HepG2 (cell line): ENCODE results near the gene LAMA5. TPM values are rescaled to one million over a fixed set of nuclear protein-coding genes. Genes with fewer than 3 reads are reported as not detected.
A peak's percentile ranks its signal among the peaks of the same experiment; 100 is the strongest.

Source experiments
- AHR ChIP-seq: IDR thresholded peaks from 2 replicates; pipeline ENCODE4 v1.6.1; 2018; ENCODE audit warnings: missing genetic modification reagents, missing compliant biosample characterization
- CENPX ChIP-seq: sonication (generic); formaldehyde crosslinking; IDR thresholded peaks from 2 replicates; pipeline ENCODE4 v1.9.0; 2021; ENCODE audit warnings: mild to moderate bottlenecking, missing genetic modification reagents, moderate library complexity
- EP300 ChIP-seq, 3 experiments: sonication (generic) in 1 of 3; formaldehyde crosslinking in 1 of 3; IDR thresholded peaks; 2 replicates each; pipeline versions ENCODE4 v1.5.1 to v1.6.1; 2011 to 2020; ENCODE audit warnings: low read depth in 2 of 3, low read length in 2 of 3, borderline replicate concordance in 1 of 3, improper control_type of control experiment in 1 of 3, mild to moderate bottlenecking in 1 of 3, missing genetic modification reagents in 1 of 3, moderate library complexity in 1 of 3
- HOXA3 ChIP-seq: sonication (generic); formaldehyde crosslinking; IDR thresholded peaks from 2 replicates; pipeline ENCODE4 v1.5.0; 2020; ENCODE audit warnings: missing genetic modification reagents
- HOXA9 ChIP-seq: sonication (generic); formaldehyde crosslinking; IDR thresholded peaks from 2 replicates; pipeline ENCODE4 v1.8.1; 2022; ENCODE audit warnings: missing genetic modification reagents, mild to moderate bottlenecking, moderate library complexity, borderline replicate concordance
- NFIC ChIP-seq: IDR thresholded peaks from 2 replicates; pipeline ENCODE4 v1.6.1; 2012; ENCODE audit warnings: mild to moderate bottlenecking, low read length, inconsistent platforms
- PAF1 ChIP-seq: IDR thresholded peaks from 2 replicates; pipeline ENCODE4 v1.6.1; 2016; ENCODE audit warnings: missing genetic modification reagents, missing compliant biosample characterization
- PHF8 ChIP-seq: sonication (generic); formaldehyde crosslinking; IDR thresholded peaks from 2 replicates; pipeline ENCODE4 v1.5.0; 2020; ENCODE audit warnings: missing genetic modification reagents
- RFXANK ChIP-seq: IDR thresholded peaks from 2 replicates; pipeline ENCODE4 v1.6.1; 2016
- SIN3A ChIP-seq: IDR thresholded peaks from 2 replicates; pipeline ENCODE4 v1.6.1; 2011; ENCODE audit warnings: low read depth, mild to moderate bottlenecking, control low read depth, low read length, borderline replicate concordance
- THRA ChIP-seq: sonication (generic); formaldehyde crosslinking; IDR thresholded peaks from 2 replicates; pipeline ENCODE4 v1.4.0; 2020; ENCODE audit warnings: missing genetic modification reagents, borderline replicate concordance
- TIGD3 ChIP-seq: sonication (generic); formaldehyde crosslinking; IDR thresholded peaks from 2 replicates; pipeline ENCODE4 v1.5.1; 2020; ENCODE audit warnings: mild to moderate bottlenecking, missing genetic modification reagents, borderline replicate concordance
- ZBTB2 ChIP-seq: sonication (generic); formaldehyde crosslinking; IDR thresholded peaks from 2 replicates; pipeline ENCODE4 v1.8.0; 2022; ENCODE audit warnings: low read depth, missing genetic modification reagents
- ZBTB20 ChIP-seq: sonication (generic); formaldehyde crosslinking; IDR thresholded peaks from 2 replicates; pipeline ENCODE4 v1.8.1; 2023; ENCODE audit warnings: missing genetic modification reagents, low read depth, mild to moderate bottlenecking, borderline replicate concordance
- ZKSCAN1 ChIP-seq: fragments of 150-350 bp; IDR thresholded peaks from 2 replicates; pipeline ENCODE4 v1.6.1; 2014; ENCODE audit warnings: low read length
- ZNF230 ChIP-seq: sonication (generic); formaldehyde crosslinking; IDR thresholded peaks from 2 replicates; pipeline ENCODE4 v1.4.0; 2020; ENCODE audit warnings: mild to moderate bottlenecking, missing genetic modification reagents
- ZNF234 ChIP-seq: sonication (generic); formaldehyde crosslinking; conservative IDR thresholded peaks from 2 replicates; pipeline ENCODE4 v1.5.1; 2020; ENCODE audit warnings: mild to moderate bottlenecking, missing genetic modification reagents
- ZNF605 ChIP-seq: sonication (generic); formaldehyde crosslinking; IDR thresholded peaks from 2 replicates; pipeline ENCODE4 v1.8.0; 2022; ENCODE audit warnings: mild to moderate bottlenecking, missing genetic modification reagents
- ZNF619 ChIP-seq: sonication (generic); formaldehyde crosslinking; IDR thresholded peaks from 2 replicates; pipeline ENCODE4 v1.4.0; 2020; ENCODE audit warnings: mild to moderate bottlenecking, missing genetic modification reagents
- polyA plus RNA-seq, 8 experiments: library from polyadenylated mRNA; depleted of rRNA in 3 of 8; stranded (reverse) in 7 of 8; unstranded in 1 of 8; fragments of >200 nt; fragmentation: Illumina TruSeq in 4 of 8; extraction: Trizol in 4 of 8; gene quantifications; 2 replicates each; pipeline versions ENCODE4 v1.2.1 to v1.2.3, GENCODE V29; 2011 to 2016; ENCODE audit warnings: low read depth in 4 of 8, missing spikeins in 1 of 8, mixed read lengths in 1 of 8; ENCODE audit not compliant: insufficient read depth in 1 of 8
- total RNA-seq, 5 experiments: library from RNA; depleted of rRNA; stranded (reverse); fragments of >200 nt; fragmentation: Illumina TruSeq; extraction: Trizol; gene quantifications; 2 replicates each; pipeline ENCODE4 v1.2.3, GENCODE V29; 2016; ENCODE audit warnings: low read depth in 1 of 5
- TF ChIP-seq, protein P1 (sequence below): sonication (generic); formaldehyde crosslinking; IDR thresholded peaks from 2 replicates; pipeline ENCODE4 v1.4.0; 2020; ENCODE audit warnings: missing genetic modification reagents, borderline replicate concordance

The LAMA5 gene
- total and polyA plus RNA-seq, 2 of the 13 experiments (the other 11 are each of a cell fraction or from before 2014, with no cell fraction given) = 21.0 to 44.7 TPM

DNA sequence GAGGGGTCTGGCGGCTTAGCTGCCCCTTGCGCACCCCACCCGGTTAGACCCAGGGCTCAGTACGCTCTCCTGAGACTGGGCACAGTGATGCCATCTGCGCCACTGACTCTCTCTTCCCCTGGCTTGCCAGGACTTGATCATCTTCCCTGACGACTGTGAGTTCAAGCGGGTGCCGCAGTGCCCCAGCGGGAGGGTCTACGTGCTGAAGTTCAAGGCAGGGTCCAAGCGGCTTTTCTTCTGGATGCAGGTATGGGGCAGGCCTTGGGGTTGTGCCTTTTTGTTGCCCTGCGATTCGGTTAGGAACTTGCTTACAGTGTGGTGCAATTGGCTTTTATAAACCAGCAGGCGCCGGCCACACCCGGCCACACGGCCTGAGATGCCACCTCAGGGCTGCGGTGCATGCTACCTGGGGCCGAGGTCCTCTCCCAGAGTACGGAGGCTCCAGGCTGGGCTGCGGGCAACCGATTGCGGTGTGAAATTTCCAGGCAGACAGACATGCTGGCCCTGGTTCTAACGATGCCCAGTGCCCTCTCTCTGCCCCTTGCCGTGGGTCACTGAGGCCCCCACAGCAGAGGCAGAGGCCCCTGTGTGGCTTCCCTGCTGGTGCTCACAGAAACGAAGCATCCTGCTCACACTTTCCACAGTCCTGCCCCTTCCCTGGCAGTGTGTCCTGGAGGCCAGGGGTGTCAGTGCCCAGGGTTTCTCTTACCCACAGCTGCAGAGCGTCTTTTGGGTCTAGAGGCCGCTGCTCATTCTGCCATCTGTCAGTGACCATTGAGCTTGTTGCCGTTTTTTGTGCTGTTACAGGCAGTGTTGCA lies 62.6 kb downstream of the LAMA5 start (continued):
- TF ChIP-seq ZNF605 (no peak; the same call in 1 of the 2 replicates), ZBTB2 (CRISPR knock-in tag) (no peak), RFXANK (CRISPR knock-in tag) (no peak), NFIC (no peak), TIGD3 (CRISPR knock-in tag) (no peak), ZKSCAN1 (no peak), AHR (CRISPR knock-in tag) (no peak), ZNF230 (CRISPR knock-in tag) (no peak), HOXA9 (CRISPR knock-in tag) (no peak), EP300 (IDR thresholded peaks at IDR 0.05; ENCODE audit: low read depth in 2 of 2, low read length in 2 of 2) (no peak), EP300 (CRISPR knock-in tag; IDR thresholded peaks at IDR 0.05; ENCODE audit: borderline replicate concordance) (no peak), HOXA3 (CRISPR knock-in tag) (0 out of 2 replicates have a peak, but pooled peaks have one; percentile 4), PHF8 (no peak; the same call in 1 of the 2 replicates), ZBTB20 (CRISPR knock-in tag) (no peak), THRA (CRISPR knock-in tag) (no peak; the same call in 1 of the 2 replicates), ZNF234 (CRISPR knock-in tag) (no peak), CENPX (CRISPR knock-in tag) (no peak), ZNF619 (CRISPR knock-in tag) (no peak), PAF1 (no peak; the same call in 1 of the 2 replicates), SIN3A (0 out of 2 replicates have a peak, but pooled peaks have one; percentile 1)
- TF ChIP-seq, protein P1, sequence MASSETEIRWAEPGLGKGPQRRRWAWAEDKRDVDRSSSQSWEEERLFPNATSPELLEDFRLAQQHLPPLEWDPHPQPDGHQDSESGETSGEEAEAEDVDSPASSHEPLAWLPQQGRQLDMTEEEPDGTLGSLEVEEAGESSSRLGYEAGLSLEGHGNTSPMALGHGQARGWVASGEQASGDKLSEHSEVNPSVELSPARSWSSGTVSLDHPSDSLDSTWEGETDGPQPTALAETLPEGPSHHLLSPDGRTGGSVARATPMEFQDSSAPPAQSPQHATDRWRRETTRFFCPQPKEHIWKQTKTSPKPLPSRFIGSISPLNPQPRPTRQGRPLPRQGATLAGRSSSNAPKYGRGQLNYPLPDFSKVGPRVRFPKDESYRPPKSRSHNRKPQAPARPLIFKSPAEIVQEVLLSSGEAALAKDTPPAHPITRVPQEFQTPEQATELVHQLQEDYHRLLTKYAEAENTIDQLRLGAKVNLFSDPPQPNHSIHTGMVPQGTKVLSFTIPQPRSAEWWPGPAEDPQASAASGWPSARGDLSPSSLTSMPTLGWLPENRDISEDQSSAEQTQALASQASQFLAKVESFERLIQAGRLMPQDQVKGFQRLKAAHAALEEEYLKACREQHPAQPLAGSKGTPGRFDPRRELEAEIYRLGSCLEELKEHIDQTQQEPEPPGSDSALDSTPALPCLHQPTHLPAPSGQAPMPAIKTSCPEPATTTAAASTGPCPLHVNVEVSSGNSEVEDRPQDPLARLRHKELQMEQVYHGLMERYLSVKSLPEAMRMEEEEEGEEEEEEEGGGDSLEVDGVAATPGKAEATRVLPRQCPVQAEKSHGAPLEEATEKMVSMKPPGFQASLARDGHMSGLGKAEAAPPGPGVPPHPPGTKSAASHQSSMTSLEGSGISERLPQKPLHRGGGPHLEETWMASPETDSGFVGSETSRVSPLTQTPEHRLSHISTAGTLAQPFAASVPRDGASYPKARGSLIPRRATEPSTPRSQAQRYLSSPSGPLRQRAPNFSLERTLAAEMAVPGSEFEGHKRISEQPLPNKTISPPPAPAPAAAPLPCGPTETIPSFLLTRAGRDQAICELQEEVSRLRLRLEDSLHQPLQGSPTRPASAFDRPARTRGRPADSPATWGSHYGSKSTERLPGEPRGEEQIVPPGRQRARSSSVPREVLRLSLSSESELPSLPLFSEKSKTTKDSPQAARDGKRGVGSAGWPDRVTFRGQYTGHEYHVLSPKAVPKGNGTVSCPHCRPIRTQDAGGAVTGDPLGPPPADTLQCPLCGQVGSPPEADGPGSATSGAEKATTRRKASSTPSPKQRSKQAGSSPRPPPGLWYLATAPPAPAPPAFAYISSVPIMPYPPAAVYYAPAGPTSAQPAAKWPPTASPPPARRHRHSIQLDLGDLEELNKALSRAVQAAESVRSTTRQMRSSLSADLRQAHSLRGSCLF (CRISPR knock-in tag) = no peak
